Osteoblast (primary cell): ENCODE data around the gene CXADR. TPM values are rescaled to one million over a fixed set of nuclear protein-coding genes. Genes with fewer than 3 reads are reported as not detected.
"Not testable (repeated sequence)": the region's sequence is repeated elsewhere in the genome, so short reads cannot be mapped to it uniquely, and the experiment has no call there.

Experiments used
- DNase-seq: peaks from one replicate; pipeline ENCODE4 v3.0.0; 2011; ENCODE audit warnings: low spot score, mixed read lengths; ENCODE audit not compliant: insufficient read length; ENCODE audit errors: missing footprints
- H2AFZ ChIP-seq: 2 replicates; pipeline ENCODE4 v1.6.0; 2011; ENCODE audit warnings: mild to moderate bottlenecking, low read length
- H3K27ac ChIP-seq: 2 replicates; pipeline ENCODE4 v1.5.1; 2011; ENCODE audit warnings: mild to moderate bottlenecking, low read depth, low read length, moderate library complexity
- H3K27me3 ChIP-seq: 2 replicates; pipeline ENCODE4 v1.6.0; 2012; ENCODE audit warnings: mild to moderate bottlenecking, control low read depth, inconsistent platforms, low read length, moderate library complexity; ENCODE audit not compliant: insufficient read depth
- H3K36me3 ChIP-seq: 2 replicates; pipeline ENCODE4 v1.5.1; 2011; ENCODE audit warnings: mild to moderate bottlenecking, low read length, control low read depth, moderate library complexity; ENCODE audit not compliant: insufficient read depth
- H3K4me1 ChIP-seq: 2 replicates; pipeline ENCODE4 v1.5.1; 2011; ENCODE audit warnings: mild to moderate bottlenecking, low read length, control low read depth, moderate library complexity; ENCODE audit not compliant: insufficient read depth
- H3K4me2 ChIP-seq: 2 replicates; pipeline ENCODE4 v1.6.0; 2011; ENCODE audit warnings: mild to moderate bottlenecking, low read length; ENCODE audit not compliant: insufficient read depth
- H3K4me3 ChIP-seq: fragments of 200-600 bp; sonication (generic); 3 replicates; pipeline ENCODE4 v1.5.1; 2012; ENCODE audit warnings: mild to moderate bottlenecking, low read length, inconsistent platforms; ENCODE audit not compliant: insufficient read depth
- H3K79me2 ChIP-seq: 2 replicates; pipeline ENCODE4 v1.6.0; 2012; ENCODE audit warnings: mild to moderate bottlenecking, low read length, control low read depth, inconsistent platforms; ENCODE audit not compliant: insufficient read depth
- H3K9me3 ChIP-seq: 2 replicates; pipeline ENCODE4 v1.5.1; 2011; ENCODE audit warnings: low read depth, low read length, control low read depth
- H4K20me1 ChIP-seq: 2 replicates; pipeline ENCODE4 v1.6.0; 2012; ENCODE audit warnings: mild to moderate bottlenecking, low read length, control low read depth; ENCODE audit not compliant: insufficient read depth
- total RNA-seq: library from RNA; depleted of rRNA; stranded (reverse); fragments of >200 nt; gene quantifications from 2 replicates; pipeline ENCODE4 v1.2.3, GENCODE V29; 2012
- TF ChIP-seq, protein P1 (sequence below): IDR thresholded peaks from 2 replicates; pipeline ENCODE4 v1.5.1; 2011; ENCODE audit warnings: mild to moderate bottlenecking, low read depth, low read length, moderate library complexity; ENCODE audit errors: extremely low read depth

Gene CXADR
- total RNA-seq, 1 donor = 0.36 TPM

DNA sequence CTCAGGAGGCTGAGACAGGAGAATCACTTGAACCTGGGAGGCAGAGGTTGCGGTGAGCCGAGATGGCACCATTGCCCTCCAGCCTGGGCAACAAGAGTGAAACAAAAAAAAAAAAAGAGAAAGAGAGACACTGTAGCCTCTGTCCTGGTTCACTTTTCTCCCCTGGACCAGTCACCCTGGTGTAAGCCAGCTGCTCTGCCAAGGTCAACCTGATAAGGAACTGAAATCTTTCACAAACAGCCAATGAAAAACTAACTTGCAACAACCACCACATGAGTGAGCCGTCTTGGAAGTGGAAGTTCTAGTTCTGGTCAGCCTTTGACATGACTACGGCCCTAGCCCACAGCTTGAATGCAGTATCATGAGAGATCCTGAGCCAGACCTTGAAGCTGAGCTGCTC is 36.8 kb upstream of the CXADR start:
- H2AFZ ChIP-seq = no peak overlapping the region
- H3K79me2 ChIP-seq = no peaks in the 10 kb centered on the region
- TF ChIP-seq, protein P1, sequence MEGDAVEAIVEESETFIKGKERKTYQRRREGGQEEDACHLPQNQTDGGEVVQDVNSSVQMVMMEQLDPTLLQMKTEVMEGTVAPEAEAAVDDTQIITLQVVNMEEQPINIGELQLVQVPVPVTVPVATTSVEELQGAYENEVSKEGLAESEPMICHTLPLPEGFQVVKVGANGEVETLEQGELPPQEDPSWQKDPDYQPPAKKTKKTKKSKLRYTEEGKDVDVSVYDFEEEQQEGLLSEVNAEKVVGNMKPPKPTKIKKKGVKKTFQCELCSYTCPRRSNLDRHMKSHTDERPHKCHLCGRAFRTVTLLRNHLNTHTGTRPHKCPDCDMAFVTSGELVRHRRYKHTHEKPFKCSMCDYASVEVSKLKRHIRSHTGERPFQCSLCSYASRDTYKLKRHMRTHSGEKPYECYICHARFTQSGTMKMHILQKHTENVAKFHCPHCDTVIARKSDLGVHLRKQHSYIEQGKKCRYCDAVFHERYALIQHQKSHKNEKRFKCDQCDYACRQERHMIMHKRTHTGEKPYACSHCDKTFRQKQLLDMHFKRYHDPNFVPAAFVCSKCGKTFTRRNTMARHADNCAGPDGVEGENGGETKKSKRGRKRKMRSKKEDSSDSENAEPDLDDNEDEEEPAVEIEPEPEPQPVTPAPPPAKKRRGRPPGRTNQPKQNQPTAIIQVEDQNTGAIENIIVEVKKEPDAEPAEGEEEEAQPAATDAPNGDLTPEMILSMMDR = no peak
- H3K4me1 ChIP-seq = no peaks in the 10 kb centered on the region
- no peaks in the 10 kb centered on the region for H3K27me3 ChIP-seq
- no peaks in the 10 kb centered on the region for H3K36me3 ChIP-seq
- H4K20me1 ChIP-seq = no peaks in the 10 kb centered on the region
- no peak overlapping the region for H3K4me2 ChIP-seq
- H3K9me3 ChIP-seq = no peaks in the 10 kb centered on the region
- DNase-seq = no peak
- H3K27ac ChIP-seq = no peak overlapping the region
- no peak overlapping the region for H3K4me3 ChIP-seq

DNA sequence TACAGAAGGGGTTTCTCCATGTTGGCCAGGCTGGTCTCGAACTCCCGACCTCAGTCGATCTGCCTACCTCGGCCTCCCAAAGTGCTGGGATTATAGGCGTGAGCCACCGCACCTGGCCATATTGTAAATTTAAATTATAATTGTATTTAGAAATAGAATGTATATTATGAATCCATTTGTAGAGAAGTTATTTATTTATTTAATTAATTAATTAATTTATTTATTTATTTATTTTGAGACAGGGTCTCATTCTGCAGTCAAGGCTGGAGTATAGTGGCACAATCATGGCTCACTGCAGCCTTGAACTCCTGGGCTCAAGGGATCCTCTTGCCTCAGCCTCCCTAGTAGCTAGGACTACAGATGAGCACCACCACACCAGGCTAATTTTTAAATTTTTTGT is 34.7 kb upstream of the CXADR start:
- not testable (repeated sequence) for H3K27ac ChIP-seq

DNA sequence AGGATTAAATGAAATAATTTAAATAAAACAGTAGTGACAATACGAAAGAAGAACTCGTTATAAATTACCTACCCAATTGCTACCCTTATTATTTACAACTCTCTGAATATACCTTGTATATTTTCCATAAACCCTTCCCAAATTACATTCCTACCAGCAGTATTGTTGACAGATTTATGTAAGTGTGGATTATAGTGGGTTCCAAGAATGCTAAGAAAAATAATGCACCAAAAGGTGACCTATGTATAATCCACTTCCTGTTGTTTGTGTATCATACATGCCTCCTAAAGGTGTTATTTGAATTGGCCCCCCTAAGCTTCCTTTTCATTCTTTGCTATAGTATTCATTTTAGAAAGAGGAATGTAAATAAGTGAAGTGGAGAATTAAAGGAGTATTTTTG is 33.2 kb upstream of the CXADR start:
- TF ChIP-seq, protein P1 = no peak
- no peak overlapping the region for H3K4me2 ChIP-seq
- H3K9me3 ChIP-seq = no peaks in the 10 kb centered on the region
- H3K27me3 ChIP-seq = no peaks in the 10 kb centered on the region
- no peak overlapping the region for H2AFZ ChIP-seq
- no peak overlapping the region for H3K27ac ChIP-seq
- no peaks in the 10 kb centered on the region for H3K4me1 ChIP-seq
- no peaks in the 10 kb centered on the region for H3K36me3 ChIP-seq
- H3K79me2 ChIP-seq = no peaks in the 10 kb centered on the region
- no peaks in the 10 kb centered on the region for H4K20me1 ChIP-seq
- DNase-seq = peak; percentile 54
- no peak overlapping the region for H3K4me3 ChIP-seq

More for the DNA sequence above, 34.7 kb upstream of the CXADR start:
- not testable (repeated sequence) for H4K20me1 ChIP-seq, H3K4me1 ChIP-seq, H3K9me3 ChIP-seq, H3K79me2 ChIP-seq, H3K36me3 ChIP-seq, H3K27me3 ChIP-seq, H2AFZ ChIP-seq, DNase-seq, H3K4me2 ChIP-seq, H3K4me3 ChIP-seq

DNA sequence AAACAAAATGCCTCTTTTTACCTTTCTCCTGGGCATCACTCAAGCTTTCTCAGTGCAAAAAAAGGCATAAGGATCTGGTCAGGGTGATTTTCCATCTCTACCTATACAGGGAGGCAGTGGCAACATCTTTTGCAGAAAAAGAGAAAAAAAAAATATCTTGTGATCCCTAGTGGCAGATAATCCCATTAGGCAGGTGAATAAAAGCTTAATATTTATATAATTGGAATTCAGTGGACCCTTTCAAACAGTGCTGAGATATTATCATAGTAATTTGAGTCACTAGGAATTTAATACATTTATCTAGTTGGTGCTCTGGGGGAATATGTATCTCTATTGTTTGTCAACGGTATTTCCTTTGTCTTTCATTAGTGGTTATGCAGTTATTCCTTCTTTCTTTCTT is 29.9 kb upstream of the CXADR start:
- Histone ChIP-seq H3K9me3 (no peaks in the 10 kb centered on the region), H3K27me3 (peaks cover 4% of the 10 kb centered on the region), H3K4me2 (no peak overlapping the region), H4K20me1 (no peaks in the 10 kb centered on the region), H3K79me2 (no peaks in the 10 kb centered on the region), H3K36me3 (no peaks in the 10 kb centered on the region), H3K27ac (no peak overlapping the region), H3K4me1 (no peaks in the 10 kb centered on the region), H3K4me3 (no peak overlapping the region), H2AFZ (no peak overlapping the region)
- TF ChIP-seq, protein P1 = no peak
- DNase-seq = no peak

DNA sequence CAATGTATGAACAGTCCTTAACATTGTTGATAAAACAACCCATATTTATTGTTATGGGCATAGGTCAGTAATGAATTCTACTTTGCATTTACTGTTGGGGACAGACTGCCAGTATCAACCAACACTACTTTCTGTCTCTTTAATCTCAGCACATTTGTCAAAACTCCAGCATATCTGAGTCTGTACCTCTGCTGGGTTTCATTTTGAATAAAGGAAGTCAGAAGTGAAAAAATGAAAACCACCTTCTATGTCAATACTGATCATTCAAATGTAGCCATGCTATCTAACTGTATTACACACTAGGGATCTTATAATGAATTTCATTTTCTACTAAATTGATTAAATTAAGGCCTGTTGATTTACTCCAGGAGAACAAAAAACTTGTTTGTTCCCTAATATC is 24.2 kb upstream of the CXADR start:
- TF ChIP-seq, protein P1 = no peak
- DNase-seq = no peak
- Histone ChIP-seq H3K9me3 (no peaks in the 10 kb centered on the region), H3K4me1 (peaks cover 18% of the 10 kb centered on the region), H3K4me2 (no peak overlapping the region), H3K27ac (no peak overlapping the region), H2AFZ (no peak overlapping the region), H4K20me1 (no peaks in the 10 kb centered on the region), H3K79me2 (no peaks in the 10 kb centered on the region), H3K36me3 (no peaks in the 10 kb centered on the region), H3K27me3 (peaks cover 11% of the 10 kb centered on the region), H3K4me3 (no peak overlapping the region)

DNA sequence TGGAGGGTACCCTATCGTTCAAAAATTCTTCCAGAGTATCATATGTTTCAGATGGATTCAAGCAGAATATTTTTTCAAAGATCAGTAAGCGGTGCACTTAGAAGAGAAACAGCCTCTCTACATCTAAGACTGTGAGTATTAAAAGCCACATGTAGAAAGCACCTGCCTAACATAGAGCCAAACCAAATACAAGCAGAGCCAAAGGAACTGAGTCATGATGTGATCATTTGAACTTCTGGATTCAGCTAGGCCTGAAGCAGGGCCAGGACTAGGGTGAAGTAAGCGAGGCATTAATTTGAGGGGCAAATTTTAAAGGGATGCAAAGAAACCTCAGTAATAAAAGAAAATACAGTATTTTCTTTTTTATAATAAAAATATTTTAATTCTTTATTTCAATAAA is 23.3 kb upstream of the CXADR start:
- not testable (repeated sequence) for DNase-seq, H2AFZ ChIP-seq, H3K4me2 ChIP-seq, H3K79me2 ChIP-seq, H4K20me1 ChIP-seq, H3K36me3 ChIP-seq, H3K9me3 ChIP-seq, H3K4me3 ChIP-seq, H3K27ac ChIP-seq
- peaks cover 18% of the 10 kb centered on the region for H3K4me1 ChIP-seq
- H3K27me3 ChIP-seq = peaks cover 19% of the 10 kb centered on the region
